Activated CD8-positive, alpha-beta memory T cell treated with anti-CD3 and anti-CD28 coated beads, Interleukin-2, amount 50 U/mL, for 4 hours (primary cell): ENCODE data around the gene EPHA6.

ENCODE experiments used
- DNase-seq: peaks from one replicate; pipeline ENCODE4 v3.0.0-alpha.2; 2020

The EPHA6 gene

DNA sequence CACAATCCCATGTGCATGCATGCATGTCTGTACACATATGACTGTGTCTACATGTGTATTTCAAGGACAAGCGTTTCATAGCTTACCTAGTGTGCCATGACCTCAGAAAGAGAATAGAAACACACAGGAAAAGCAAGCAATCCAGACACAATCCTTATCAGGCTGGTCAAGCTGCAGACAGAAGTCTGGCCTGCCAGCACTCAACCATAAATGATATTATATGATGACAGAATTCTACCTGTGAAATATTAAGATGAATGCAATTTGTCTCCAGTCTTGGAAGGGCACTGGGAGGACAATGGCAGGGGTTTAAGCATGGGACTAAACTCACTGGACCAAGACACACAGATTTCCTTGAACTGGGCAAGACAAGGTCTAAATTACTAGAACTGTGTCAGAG lies 899.2 kb downstream of the EPHA6 start:
- no peak for DNase-seq

DNA sequence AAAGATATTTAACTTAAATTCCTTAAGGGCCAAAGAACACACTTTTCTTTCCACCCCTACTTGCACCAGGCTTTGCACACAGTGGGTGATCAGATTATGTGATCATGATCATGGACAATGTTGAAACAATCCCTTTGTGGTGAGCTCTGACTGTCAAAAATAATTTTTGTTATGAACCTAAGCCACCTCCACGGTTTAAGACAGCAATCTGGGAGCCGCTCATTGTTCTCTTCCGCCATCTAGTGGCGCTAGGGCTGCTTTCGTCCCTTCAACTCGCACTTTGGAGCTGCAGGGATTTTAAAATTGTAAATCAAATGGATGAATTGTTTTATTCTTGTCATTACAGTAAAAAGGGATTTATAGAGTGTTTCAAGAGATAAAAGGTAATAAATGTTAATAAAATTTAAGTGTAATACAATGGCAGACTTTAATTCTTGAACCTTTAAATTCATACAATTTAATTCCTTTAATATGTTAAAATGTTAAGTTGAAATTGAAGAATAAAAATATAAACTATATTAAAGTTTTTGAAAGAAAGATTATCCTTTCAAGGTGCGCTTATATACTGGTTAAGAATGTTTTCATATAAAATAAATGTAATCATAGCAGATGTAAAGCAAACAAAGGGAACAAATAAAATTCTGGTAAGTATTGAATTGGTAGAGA lies 904.9 kb downstream of the EPHA6 start:
- DNase-seq = peak; percentile 62

DNA sequence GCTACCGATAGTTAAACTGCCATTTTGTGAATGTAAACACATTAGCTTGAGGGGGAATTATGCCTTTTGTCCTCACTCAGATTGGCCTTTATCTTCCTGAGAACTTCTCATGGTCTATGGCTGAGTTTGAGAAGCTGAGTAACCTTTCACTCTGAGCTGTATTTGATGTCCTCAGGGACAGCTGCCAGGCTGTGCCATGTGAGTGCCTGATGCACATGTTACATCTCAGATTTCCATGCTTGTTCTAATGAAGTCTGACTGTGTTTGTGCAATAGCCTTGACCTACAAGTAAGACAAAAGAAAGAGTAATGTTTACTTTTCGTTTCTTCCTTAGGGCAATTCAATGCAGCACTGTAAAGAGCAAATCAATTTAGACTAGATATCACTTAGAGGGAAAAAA lies 906.0 kb downstream of the EPHA6 start:
- no peak for DNase-seq

DNA sequence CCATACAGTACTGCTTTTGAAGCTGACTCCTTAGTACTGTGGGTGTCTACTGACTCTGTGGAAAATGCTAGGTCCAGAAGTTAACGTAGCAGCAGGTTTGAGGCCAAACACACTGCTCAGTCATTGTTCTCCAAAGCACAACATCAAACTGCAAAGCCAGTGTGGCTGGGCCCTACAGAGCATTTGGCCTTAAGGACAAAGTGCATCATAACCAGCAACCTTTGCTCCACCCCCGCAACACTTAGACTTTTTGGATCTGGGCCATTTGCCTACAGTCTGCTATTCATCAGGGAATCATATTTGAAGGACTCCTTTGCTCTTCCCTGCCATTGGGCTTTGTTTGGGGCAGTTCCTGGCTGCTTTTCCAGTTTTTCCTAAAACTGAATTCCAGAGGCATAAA lies 907.1 kb downstream of the EPHA6 start:
- no peak for DNase-seq

DNA sequence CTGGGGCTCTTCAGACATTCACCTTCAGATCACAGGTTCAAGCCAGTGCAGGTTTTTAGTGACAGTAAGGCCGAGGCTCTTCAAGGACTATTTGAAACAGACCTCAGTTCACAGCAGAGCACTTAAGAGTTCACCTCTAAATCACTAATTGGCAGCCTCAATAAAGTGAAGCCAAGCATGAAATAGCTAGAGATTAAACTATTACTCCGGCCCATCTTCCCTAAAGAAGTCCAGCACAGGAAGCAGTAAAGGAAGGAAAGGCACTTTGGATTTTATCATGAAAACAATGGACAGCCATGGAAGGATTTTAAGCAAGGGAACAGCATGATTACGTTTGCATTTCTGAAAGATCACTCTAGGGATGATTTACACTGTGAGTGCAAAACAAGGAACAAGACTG lies 922.5 kb downstream of the EPHA6 start:
- no peak for DNase-seq

DNA sequence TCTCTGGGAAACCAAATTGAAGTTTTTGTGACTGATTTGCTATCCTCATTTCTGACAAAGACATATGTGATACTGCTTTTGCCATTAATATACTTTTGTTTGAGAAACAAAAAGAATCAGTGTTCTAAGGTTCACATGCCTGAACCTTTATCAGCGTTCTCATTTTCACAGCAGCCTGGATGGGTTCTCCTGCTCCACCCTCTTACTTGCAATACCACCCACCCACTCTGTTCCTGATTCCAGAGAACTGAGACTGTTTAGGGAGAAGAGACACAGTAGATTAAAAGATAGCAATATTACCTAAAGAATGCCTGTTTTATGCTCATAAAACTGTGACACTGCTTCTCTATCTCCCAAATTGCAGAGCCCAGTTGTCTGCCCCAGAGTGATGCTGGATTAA lies 924.4 kb downstream of the EPHA6 start:
- no peak for DNase-seq

DNA sequence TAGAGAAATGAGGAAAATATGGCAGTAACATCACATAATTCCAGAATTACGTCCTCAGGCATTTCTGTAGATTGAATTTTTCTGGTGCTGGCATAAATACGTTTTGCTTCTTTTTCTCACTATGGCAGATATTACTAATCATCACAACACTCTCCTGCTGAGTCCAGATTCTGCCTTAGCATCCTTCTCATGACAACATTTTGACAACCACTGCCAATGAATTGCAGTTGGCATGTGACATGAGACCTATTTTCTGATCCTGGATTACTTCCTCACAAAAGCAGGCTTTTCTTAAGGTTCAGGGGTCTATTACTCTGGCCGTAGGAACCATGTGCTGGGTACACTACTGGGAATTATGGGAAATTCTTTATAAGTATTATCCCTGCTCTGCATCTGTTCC lies 927.6 kb downstream of the EPHA6 start:
- DNase-seq = no peak

DNA sequence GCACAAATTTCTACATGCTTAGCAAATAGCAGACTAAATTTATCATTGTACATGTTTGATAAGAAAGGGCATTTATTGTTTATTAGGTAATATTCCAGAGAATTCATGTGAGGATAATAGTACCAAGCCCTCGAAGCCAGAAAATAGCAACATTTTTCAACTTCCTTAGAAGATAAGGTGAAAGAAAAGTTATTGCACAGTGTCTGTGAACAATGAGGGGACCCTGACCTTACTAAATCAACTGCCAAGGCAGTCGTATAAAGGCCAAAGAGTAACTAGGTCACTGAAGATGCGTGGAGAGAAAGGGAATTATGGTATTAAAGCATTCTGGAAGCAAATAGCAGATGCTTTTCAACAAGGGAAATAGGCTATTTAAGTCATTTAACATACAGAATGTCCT lies 929.9 kb downstream of the EPHA6 start:
- DNase-seq = no peak

DNA sequence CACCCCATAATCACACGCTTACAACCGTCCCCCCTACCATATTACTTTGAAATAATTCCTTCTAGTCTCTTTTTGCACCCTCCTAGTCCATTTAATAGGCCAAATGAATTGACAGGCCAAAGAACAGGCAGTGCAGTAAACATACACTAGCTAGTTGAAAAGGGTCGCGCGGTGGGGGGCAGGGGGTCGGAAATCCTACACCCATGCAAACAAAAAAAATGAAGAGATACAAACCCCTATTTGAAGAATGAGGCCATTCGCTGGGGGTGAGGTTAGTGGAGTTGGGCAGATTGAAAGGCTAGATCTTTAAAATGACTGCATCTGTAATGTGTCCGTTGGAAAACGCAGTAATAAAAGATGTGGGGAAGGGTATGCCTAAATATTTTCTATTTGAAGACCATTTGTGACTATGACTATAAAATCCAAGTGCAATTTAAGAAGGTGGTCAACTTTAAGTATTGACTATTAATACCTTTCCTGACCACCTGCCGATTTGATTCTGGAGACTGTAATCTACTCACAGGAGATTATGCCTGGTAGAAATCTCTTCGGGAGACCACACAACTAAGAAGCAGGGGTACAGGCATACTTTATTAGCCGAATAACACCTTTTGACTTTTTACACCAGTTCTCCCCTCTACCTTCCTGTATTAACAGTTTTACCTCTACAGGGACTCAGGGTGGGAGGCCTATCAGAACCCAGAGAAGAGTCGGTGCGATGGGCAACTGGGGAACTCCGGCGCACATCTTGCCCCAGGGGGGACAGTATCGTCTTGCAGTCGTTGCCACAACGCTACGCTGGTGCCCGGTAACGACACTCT lies 949.4 kb downstream of the EPHA6 start:
- no peak for DNase-seq

DNA sequence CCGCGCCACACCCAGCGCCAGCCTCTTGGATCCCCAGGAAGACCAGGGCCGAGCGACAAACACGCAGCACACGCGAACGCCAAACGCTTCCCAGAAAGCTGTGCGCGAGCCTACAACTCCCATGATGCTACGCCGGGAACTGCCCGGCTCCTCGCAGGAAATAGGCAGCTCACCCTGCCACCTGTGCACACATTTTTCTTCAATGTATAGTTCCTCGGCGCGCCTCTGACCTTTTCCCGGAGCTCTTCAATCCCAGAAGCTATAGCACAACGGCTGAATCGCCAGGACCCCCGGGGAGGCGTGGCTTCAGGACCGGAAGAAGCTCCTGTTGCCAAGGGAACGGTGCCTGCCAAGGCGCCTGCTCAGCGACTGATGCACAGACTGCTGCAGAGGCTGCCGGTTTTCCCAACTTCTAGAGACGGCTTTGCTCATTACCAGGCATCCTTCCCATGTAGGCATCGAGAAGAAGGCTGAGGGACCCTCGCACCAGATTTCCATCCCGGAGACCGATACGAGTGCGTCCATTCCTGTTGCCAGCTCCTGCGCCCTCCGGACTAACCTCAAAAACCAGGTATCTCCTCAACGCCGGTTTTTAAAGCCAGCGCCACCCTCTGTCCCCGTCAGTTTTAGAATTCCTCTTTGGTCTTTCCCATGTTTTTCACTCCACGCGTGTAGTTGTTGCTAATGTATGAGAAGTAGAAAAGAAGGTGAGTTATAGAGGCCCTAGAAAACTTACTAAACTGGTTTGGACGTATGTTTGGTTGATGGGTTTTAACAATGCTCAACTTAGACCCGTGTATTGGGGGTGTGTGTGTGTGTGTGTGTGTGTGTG lies 950.2 kb downstream of the EPHA6 start, which contains the start of gene ARL6:
Gene ARL6, plus strand, starts transcription at position 352 of the 832 bp plus-strand sequence. CDS start 3,350 bp downstream, outside the sequence.
- peak; percentile 71 for DNase-seq

DNA sequence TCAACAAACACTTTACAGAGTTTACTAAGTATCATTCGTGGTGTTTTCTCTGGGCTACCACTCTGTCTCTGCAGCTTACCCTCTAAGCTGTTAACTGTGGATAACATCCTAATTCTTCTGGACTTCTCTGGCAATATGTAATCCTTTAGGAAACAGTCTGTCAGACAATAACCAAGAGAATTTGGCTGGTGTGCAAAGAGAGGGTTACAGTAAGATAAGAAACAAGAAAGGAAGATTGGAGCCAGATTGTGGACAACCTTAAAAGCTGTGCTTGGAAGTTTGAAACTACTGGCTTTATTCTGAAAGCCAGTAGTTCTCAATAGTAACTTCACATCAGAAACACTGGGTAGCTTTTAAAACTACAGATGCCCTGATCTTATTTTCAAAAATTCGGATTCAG lies 950.9 kb downstream of the EPHA6 start:
- no peak for DNase-seq

DNA sequence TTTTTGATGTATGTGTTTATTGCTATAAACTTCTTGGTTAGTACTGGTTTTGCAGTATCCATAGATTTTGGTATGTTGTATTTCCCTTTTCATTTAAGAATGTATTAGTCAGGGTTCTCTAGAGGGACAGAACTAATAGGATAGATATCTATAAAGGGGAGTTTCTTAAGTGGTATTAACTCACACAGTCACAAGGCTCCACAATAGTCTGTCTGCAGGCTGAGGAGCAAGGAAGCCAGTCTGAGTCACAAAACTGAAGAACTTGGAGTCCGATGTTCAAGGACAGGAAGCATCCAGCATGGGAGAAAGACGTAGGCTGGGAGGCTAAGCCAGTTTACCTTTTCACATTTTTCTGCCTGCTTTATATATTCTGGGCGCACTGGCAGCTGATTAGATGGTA lies 958.5 kb downstream of the EPHA6 start:
- DNase-seq = no peak

DNA sequence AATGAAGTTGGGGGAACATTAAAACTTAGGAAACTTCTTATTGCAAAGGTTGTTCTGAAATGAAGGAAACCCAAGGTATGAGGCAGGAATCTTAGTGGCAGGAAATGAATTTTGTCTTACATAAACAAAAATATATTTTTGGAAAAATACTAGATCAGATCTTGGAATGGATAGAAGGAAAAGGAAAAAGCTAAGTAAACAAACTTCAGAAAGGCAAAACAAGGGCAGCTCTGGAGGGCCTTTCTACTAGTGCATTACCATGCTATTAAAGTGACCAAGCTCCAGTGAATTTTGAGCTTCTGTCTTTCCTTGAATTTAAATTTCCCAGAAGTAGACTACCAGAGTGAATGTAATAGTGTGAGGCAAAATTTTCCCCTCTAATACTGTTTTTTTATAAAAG lies 963.8 kb downstream of the EPHA6 start:
- no peak for DNase-seq

DNA sequence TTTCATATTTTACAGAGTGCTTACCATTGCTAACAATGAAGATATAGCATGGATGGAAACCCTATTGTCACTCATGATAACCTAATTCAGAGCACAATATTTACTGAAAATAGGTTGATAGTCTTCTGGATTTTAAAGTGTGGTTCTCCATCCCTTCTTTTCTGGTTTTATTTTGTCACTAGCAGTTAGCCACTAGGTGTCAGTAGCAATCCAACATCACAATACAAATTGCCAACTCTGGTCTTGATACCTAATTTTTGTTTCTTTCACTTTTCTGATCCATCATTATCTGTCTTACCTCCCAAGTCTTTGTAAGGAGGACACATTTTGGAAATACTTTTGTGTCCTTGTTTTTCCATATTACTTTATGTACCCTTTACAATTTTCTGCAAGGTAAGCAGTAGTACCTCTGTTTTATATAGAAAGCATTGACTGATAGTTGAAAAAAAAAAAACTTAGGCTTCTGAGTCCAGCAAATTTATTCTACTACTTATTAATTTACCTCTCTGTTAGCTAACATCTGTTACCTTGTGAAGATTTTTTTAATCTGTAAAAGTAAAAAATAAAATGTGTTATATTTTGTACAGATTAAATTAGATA lies 979.1 kb downstream of the EPHA6 start:
- no peak for DNase-seq

DNA sequence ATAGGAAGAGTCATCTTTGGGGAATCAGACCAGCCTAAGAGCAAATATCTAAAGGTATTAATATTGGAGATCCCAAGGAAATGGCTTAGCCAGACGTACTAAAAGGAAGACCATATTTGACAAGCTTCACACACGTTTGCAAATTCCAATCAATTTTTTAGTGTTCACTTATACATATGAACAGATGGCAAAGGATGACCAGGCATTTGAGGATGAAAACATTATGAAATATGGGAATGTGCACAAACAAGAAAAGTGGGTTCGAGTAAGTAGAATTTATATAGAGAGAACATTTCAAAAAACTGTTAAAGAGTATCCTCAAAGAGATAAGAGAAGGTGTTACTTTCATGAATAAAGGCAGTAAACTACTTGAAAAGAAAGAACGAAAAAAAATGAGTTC lies 981.6 kb downstream of the EPHA6 start:
- no peak for DNase-seq
